GM19240 (cell line): ENCODE results near the gene PDGFD.

ENCODE experiments used
- DNase-seq: peaks from one replicate; pipeline ENCODE4 v3.0.0; 2011; ENCODE audit warnings: low spot score; ENCODE audit not compliant: insufficient read length

The PDGFD gene

GRCh38 chr11:104094576-104094975, 69.4 kb downstream of the PDGFD start:
- DNase-seq = no peak

- no peak for DNase-seq
Observed at GRCh38 chr11:104093426-104094280, 70.3 kb downstream of the PDGFD start.

- no peak for DNase-seq
Observed at GRCh38 chr11:104092744-104093143, 71.2 kb downstream of the PDGFD start.

- DNase-seq = no peak
Observed at GRCh38 chr11:104091281-104092096, 72.5 kb downstream of the PDGFD start.

- no peak for DNase-seq
Observed at GRCh38 chr11:104090767-104091166, 73.2 kb downstream of the PDGFD start.

- no peak for DNase-seq
Observed at GRCh38 chr11:104089481-104089880, 74.5 kb downstream of the PDGFD start.

- no peak for DNase-seq
Observed at GRCh38 chr11:104086621-104087020, 77.3 kb downstream of the PDGFD start.

DNA sequence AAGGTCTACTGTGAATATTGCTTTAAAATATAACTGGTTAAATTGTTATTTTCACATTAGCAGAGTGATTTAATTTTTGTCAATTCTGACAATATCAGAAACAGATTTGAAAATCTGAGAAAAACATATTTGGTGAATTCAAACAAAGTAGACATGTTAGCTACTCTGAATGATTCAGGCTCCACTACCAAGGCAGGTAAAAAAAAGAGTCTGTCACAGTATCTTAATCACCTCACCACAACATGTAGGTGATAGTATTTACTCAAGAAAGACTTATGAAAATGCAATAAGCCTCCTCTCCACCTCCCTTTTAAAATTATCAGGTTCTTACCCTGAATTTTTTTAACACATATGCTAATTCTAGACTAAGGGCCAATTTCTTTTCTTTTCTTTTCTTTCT, 85.0 kb downstream of the PDGFD start:
- DNase-seq = no peak

DNA sequence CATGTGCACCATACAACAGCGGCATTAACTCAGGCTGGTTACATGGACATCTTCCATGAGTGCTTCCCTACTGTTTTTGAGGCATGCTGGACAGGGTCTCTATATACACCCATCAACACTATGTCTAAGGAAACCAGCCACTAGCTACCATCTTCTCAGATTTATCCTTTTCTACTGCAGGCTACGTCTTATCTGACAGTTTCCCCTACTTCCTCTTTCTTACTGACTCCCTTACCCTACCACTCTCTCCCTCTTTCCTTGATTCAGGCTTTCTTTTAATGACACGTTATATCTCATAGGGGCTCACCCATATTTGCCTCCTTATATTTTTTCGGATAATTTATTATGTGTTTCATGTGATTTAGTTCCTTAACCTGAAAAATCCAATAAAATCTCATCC, 85.7 kb downstream of the PDGFD start:
- DNase-seq = no peak

- DNase-seq = no peak
Observed at GRCh38 chr11:104076455-104076854, 87.5 kb downstream of the PDGFD start.

DNA sequence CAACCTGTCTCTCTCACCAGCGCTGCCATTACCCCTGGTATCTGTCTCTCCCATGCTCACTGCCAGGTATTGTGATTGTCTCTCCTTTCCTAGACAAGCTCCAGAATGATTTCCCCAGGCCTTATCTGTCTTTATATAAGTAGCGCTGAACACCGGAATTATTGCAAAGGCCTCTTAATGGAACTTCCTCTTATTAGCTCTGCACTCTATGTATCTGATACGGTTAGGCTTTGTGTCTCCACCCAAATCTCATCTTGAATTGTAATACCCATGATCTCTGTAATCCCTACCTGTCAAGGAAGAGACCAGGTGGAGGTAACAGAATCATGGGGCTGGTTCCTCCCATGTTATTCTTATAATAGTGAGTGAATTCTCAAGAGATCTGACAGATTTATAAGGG, 88.2 kb downstream of the PDGFD start:
- DNase-seq = no peak

DNA sequence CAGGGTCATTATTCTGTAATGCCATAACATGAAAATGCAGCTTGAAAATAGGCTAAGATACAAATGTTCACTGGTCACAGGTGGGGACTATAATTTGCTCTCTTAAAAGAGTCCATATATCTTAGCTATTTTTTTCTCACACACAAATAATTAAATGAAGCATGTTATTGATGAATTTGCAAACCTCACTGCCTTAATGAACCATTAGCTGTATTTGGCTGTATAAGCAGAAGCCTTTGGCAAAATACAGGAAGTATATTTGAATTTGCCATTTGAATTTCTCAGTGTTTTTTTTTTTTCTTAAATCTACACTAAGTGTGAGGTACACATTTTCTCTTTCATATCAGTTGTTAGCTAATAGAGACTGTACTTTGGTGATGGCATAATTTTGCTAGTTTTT, 88.9 kb downstream of the PDGFD start:
- no peak for DNase-seq

- DNase-seq = peak; percentile 1
Observed at GRCh38 chr11:104073950-104074705, 89.8 kb downstream of the PDGFD start.

DNA sequence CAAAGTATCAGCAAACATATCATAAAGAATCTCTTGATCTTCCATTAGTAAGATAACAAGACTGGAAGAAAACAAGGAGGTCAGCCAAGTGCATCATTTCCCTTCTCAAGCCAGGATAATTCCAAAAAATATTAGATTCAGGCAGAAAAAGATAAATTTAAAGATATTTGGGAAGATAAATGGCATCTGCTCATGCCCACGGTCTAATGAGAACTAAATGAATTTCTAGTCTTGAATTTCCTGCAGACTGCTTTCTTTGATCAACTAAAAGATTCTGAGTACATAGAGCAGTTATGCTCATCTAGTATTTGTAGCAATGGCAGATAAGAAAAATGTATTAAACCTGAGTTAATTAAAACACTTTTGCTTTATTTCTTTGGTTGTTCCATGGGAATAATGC, 96.4 kb downstream of the PDGFD start:
- no peak for DNase-seq

DNA sequence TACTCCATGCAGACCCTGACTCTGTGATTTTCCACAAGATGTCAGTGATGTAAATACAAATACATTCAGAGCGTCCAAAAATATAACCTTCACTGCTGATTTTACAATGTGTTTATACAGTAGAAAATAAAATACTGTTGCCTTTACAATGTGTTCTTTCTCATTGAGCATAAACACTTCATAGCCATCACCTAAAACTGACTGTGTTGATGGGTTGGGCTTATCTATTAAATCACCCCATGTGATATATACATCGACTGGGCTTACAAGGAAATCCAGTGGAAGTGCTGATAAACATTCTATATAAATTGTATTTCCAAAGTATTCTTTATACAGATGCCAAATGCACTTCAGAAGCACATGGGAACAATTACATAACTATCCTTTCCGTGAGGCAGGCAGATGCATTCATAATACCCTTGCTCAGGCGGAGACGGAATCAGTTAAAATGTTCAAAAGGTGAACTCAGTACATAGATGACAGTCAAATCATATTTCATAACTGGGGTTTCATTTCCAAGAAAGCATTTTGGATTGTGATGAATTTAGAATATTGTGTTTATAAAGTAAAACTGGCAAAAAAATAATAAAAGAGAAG, 99.8 kb downstream of the PDGFD start:
- no peak for DNase-seq

- DNase-seq = no peak
Observed at GRCh38 chr11:104061853-104062521, 102.0 kb downstream of the PDGFD start.

DNA sequence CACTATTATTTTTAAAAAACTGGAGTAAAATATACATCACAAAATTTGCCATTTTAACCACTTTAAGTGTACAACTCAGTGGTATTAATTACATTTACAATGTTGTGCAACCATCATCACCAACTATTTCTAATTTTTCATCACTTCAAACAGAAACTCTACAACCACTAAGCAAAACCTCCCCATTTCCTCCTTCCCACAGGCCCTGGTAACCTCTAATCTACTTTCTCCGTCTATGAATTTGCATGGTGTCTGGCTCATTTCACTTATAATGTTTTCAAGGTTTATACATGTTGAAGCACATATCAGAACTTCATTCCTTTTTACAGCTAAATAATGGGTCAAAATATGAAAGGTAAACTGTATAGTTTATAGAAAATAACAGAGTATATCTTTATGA, 103.1 kb downstream of the PDGFD start:
- no peak for DNase-seq

GRCh38 chr11:104060004-104060794, 103.7 kb downstream of the PDGFD start:
- DNase-seq = no peak

- DNase-seq = no peak
Observed at GRCh38 chr11:104058680-104059079, 105.3 kb downstream of the PDGFD start.

- no peak for DNase-seq
Observed at GRCh38 chr11:104057908-104058307, 106.0 kb downstream of the PDGFD start.
